ENCODE data around the gene FAM120A. TPM values are rescaled to one million over a fixed set of nuclear protein-coding genes. Genes with fewer than 3 reads are reported as not detected.

Gene FAM120A
- total RNA-seq, 1 experiment from 2014 or later: 162 TPM

DNA sequence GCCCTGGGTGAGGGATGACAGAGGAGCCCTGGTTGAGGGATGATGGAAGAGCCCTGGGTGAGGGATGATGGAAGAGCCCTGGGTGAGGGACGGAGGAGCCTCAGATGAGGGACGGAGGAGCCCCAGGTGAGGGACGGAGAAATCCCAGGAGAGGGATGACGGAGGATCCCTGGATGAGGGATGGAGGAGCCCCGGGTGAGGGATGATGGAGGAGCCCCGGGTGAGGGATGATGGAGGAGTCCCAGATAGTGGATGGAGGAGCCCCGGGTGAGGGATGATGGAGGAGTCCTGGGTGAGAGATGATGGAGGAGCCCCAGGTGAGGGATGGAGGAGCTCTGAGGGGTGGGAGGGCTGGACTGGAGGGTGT is 135.8 kb downstream of the FAM120A start:
- Mint-ChIP-seq H3K9me3 (ENCODE audit: unreplicated experiment) (peaks cover 7% of the 10 kb centered on the region), H3K36me3 (ENCODE audit: insufficient read depth, unreplicated experiment) (peaks cover 10% of the 10 kb centered on the region), H3K27ac (ENCODE audit: low read depth, unreplicated experiment) (no peak overlapping the region), H3K4me3 (ENCODE audit: unreplicated experiment) (no peak overlapping the region), H3K4me1 (ENCODE audit: insufficient read depth, unreplicated experiment) (peaks cover 6% of the 10 kb centered on the region), H3K27me3 (ENCODE audit: insufficient read depth, unreplicated experiment) (no peaks in the 10 kb centered on the region)
- no TSS peak for BruUV-seq (replicated peaks)
- CTCF ChIA-PET: no interaction called here
- POLR2A ChIA-PET: interaction anchor here (0.6 kb wide), 1 partner anchor 13 kb away, joined by 3 read pairs; no protein-coding TSS in a partner anchor
- no peak for TF ChIP-seq CTCF (IDR thresholded peaks at IDR 0.05; ENCODE audit: unreplicated experiment)
- no peak for DNase-seq (ENCODE audit: unreplicated experiment)
- intact Hi-C loops (cut with micrococcal nuclease): no loop called here

DNA sequence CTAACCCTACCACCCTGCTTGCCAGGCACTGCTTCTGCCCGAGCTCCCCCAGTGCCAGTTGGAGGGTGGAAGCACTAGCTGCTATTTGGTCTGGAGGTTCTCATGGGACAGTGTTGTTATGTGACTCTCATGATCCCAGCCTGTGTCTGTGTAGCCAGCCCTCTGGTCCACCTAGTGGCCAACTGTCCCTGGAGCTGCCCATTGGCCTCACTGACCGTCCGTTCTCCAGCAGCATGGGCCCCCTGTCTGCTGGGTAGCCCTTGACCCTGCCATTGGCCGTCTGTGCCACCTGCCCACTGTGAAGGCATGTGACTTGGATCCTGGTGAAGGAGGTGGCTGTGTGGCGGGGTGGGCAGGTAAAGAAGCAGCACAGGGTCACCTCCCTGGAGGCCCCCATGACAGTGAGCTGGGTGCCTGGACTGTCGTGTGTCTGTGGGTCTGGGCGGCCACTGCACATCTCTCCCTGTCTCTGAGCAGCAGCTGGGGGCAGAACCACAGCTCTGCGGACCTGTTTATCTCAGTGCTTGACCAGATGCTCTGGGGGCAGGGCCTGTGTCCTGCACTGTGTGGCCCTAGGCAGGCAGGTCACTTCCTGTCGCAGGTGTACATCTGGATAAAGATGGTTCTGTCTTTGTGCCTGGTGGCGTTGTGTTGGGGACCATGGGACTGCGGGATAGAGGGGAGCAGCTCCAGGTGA is 136.3 kb downstream of the FAM120A start:
- H3K4me1 Mint-ChIP-seq (ENCODE audit: insufficient read depth, unreplicated experiment): peaks cover 6% of the 10 kb centered on the region
- H3K9me3 Mint-ChIP-seq (ENCODE audit: unreplicated experiment): peaks cover 5% of the 10 kb centered on the region
- POLR2A ChIA-PET: interaction anchor here (0.6 kb wide), 1 partner anchor 13 kb away, joined by 3 read pairs; no protein-coding TSS in a partner anchor
- CTCF ChIA-PET: no interaction called here
- BruUV-seq (replicated peaks): no TSS peak
- no peak overlapping the region for H3K4me3 Mint-ChIP-seq (ENCODE audit: unreplicated experiment)
- no peaks in the 10 kb centered on the region for H3K27me3 Mint-ChIP-seq (ENCODE audit: insufficient read depth, unreplicated experiment)
- intact Hi-C loops (cut with micrococcal nuclease): no loop called here
- no peak overlapping the region for H3K27ac Mint-ChIP-seq (ENCODE audit: low read depth, unreplicated experiment)
- DNase-seq (ENCODE audit: unreplicated experiment): no peak
- TF ChIP-seq CTCF (IDR thresholded peaks at IDR 0.05; ENCODE audit: unreplicated experiment): no peak
- peaks cover 10% of the 10 kb centered on the region for H3K36me3 Mint-ChIP-seq (ENCODE audit: insufficient read depth, unreplicated experiment)

- Mint-ChIP-seq H3K27me3 (ENCODE audit: insufficient read depth, unreplicated experiment) (no peaks in the 10 kb centered on the region), H3K36me3 (ENCODE audit: insufficient read depth, unreplicated experiment) (peaks cover 10% of the 10 kb centered on the region), H3K9me3 (ENCODE audit: unreplicated experiment) (no peaks in the 10 kb centered on the region), H3K27ac (ENCODE audit: low read depth, unreplicated experiment) (no peak overlapping the region), H3K4me1 (ENCODE audit: insufficient read depth, unreplicated experiment) (peaks cover 15% of the 10 kb centered on the region), H3K4me3 (ENCODE audit: unreplicated experiment) (no peak overlapping the region)
- CTCF ChIA-PET: no interaction called here
- DNase-seq (ENCODE audit: unreplicated experiment): no peak
- BruUV-seq (replicated peaks): no TSS peak
- POLR2A ChIA-PET: no interaction called here
- TF ChIP-seq CTCF (IDR thresholded peaks at IDR 0.05; ENCODE audit: unreplicated experiment): no peak
- intact Hi-C loops (cut with micrococcal nuclease): no loop called here
Observed at GRCh38 chr9:93588641-93589609, 137.4 kb downstream of the FAM120A start.

DNA sequence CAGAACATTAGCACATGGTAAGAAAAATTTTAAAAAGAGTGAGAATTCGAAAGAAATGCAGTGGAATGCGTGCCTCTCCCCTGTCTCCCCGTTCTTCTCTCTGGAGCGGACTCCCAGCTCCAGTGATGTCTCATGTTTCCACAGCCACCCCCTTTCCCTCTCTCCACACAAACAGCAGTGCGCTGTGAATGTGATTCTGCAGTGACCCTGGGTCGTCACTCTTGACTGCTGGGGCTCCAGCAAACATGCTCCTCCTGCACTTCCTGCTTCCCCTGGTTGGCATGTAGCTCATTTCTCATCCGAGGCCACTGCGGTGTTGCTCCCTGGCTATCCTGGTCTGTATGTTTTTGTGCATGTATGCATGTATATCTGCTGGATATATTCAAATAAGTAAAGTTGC is 138.2 kb downstream of the FAM120A start:
- Mint-ChIP-seq H3K9me3 (ENCODE audit: unreplicated experiment) (no peaks in the 10 kb centered on the region), H3K4me3 (ENCODE audit: unreplicated experiment) (no peak overlapping the region), H3K27ac (ENCODE audit: low read depth, unreplicated experiment) (no peak overlapping the region), H3K4me1 (ENCODE audit: insufficient read depth, unreplicated experiment) (peaks cover 22% of the 10 kb centered on the region), H3K27me3 (ENCODE audit: insufficient read depth, unreplicated experiment) (no peaks in the 10 kb centered on the region), H3K36me3 (ENCODE audit: insufficient read depth, unreplicated experiment) (peaks cover 10% of the 10 kb centered on the region)
- CTCF ChIA-PET: no interaction called here
- no peak for DNase-seq (ENCODE audit: unreplicated experiment)
- no peak for TF ChIP-seq CTCF (IDR thresholded peaks at IDR 0.05; ENCODE audit: unreplicated experiment)
- intact Hi-C loops (cut with micrococcal nuclease): no loop called here
- POLR2A ChIA-PET: interaction anchor here (0.9 kb wide), 1 partner anchor 12 kb away, joined by 3 read pairs; no protein-coding TSS in a partner anchor
- no TSS peak for BruUV-seq (replicated peaks)
